IMR-90 (cell line): ENCODE results near the gene TNPO2. TPM values are rescaled to one million over a fixed set of nuclear protein-coding genes. Genes with fewer than 3 reads are reported as not detected.

Source experiments
- ATAC-seq: fragments of 200-7000 bp; cut with Tn5 transposase; 2 replicates; pipeline ENCODE4 v1.9.1; 2020; ENCODE audit warnings: low read depth, mild to moderate bottlenecking, moderate library complexity
- BruUV-seq: library from RNA; stranded (reverse); fragments of 400-500 nt; replicated peaks from 2 replicates; lab custom pipeline; 2021; lab: Mats Ljungman, UMichigan
- CTCF ChIA-PET: fragments of 300-600 bp; formaldehyde crosslinking; extraction: SDS; loops from one replicate; lab custom pipeline; 2021; ENCODE audit warnings: antibody characterized with exemption; lab: Yijun Ruan, JAX
- POLR2A ChIA-PET: fragments of 300-600 bp; sonication (Branson Sonifier 250); formaldehyde crosslinking; loops from one replicate; lab custom pipeline; 2022; ENCODE audit warnings: antibody characterized with exemption; ENCODE audit not compliant: unreplicated experiment; lab: Charles Lee
- DNase-seq: peaks from one replicate; pipeline ENCODE4 v3.0.0; 2013
- H2AFZ ChIP-seq: replicated peaks from 2 replicates; pipeline ENCODE3; 2013; ENCODE audit warnings: low read length, mild to moderate bottlenecking; ENCODE audit not compliant: poor library complexity
- H2AK5ac ChIP-seq: 2 replicates; pipeline ENCODE4 v1.6.1; 2013; ENCODE audit warnings: low read depth, low read length, inconsistent platforms
- H2AK9ac ChIP-seq: replicated peaks from 2 replicates; pipeline ENCODE3; 2013; ENCODE audit warnings: mild to moderate bottlenecking, low read depth, low read length, moderate library complexity; ENCODE audit not compliant: poor library complexity
- H2BK120ac ChIP-seq: 2 replicates; pipeline ENCODE4 v1.6.1; 2013; ENCODE audit warnings: low read depth, low read length, inconsistent platforms
- H2BK15ac ChIP-seq: 3 replicates; pipeline ENCODE4 v1.6.1; 2013; ENCODE audit warnings: low read depth, low read length, inconsistent platforms
- H2BK20ac ChIP-seq: 2 replicates; pipeline ENCODE4 v1.6.1; 2013; ENCODE audit warnings: low read depth, mild to moderate bottlenecking, inconsistent platforms, low read length, moderate library complexity
- H2BK5ac ChIP-seq: 2 replicates; pipeline ENCODE4 v1.6.1; 2013; ENCODE audit warnings: mild to moderate bottlenecking, low read depth, low read length, inconsistent platforms; ENCODE audit not compliant: poor library complexity, severe bottlenecking
- H3K14ac ChIP-seq: replicated peaks from 2 replicates; pipeline ENCODE4 v1.6.1; 2013; ENCODE audit warnings: low read depth, low read length, inconsistent platforms
- H3K18ac ChIP-seq: 2 replicates; pipeline ENCODE4 v1.6.1; 2013; ENCODE audit warnings: low read depth, low read length, control low read depth
- H3K23ac ChIP-seq: 2 replicates; pipeline ENCODE4 v1.6.1; 2013; ENCODE audit warnings: low read depth, low read length, inconsistent platforms
- H3K27ac ChIP-seq: 2 replicates; pipeline ENCODE4 v1.5.1; 2013; ENCODE audit warnings: mild to moderate bottlenecking, control low read depth, low read length; ENCODE audit not compliant: insufficient read depth
- H3K27me3 ChIP-seq: 2 replicates; pipeline ENCODE4 v1.6.1; 2013; ENCODE audit warnings: low read length; ENCODE audit not compliant: control insufficient read depth, insufficient read depth
- H3K36me3 ChIP-seq: 2 replicates; pipeline ENCODE4 v1.6.1; 2013; ENCODE audit warnings: low read length, mixed read lengths; ENCODE audit not compliant: control insufficient read depth, insufficient read depth
- H3K4ac ChIP-seq: 2 replicates; pipeline ENCODE4 v1.6.1; 2013; ENCODE audit warnings: low read depth, low read length, inconsistent platforms
- H3K4me1 ChIP-seq: 2 replicates; pipeline ENCODE4 v1.6.1; 2013; ENCODE audit warnings: low read length, mixed read lengths; ENCODE audit not compliant: control insufficient read depth, insufficient read depth
- H3K4me2 ChIP-seq: 2 replicates; pipeline ENCODE4 v1.6.1; 2013; ENCODE audit warnings: low read depth, mild to moderate bottlenecking, control low read depth, low read length, moderate library complexity
- H3K4me3 ChIP-seq: 2 replicates; pipeline ENCODE4 v1.5.1; 2013; ENCODE audit warnings: low read depth, mild to moderate bottlenecking, control low read depth, low read length, moderate library complexity; ENCODE audit not compliant: insufficient read depth
- H3K56ac ChIP-seq: 2 replicates; pipeline ENCODE4 v1.6.1; 2013; ENCODE audit warnings: low read length, inconsistent platforms; ENCODE audit not compliant: insufficient read depth; ENCODE audit errors: extremely low read depth
- H3K79me1 ChIP-seq, 2 experiments: 2 replicates each; pipeline ENCODE4 v1.6.1; 2013; ENCODE audit warnings: low read length in 2 of 2, inconsistent platforms in 1 of 2, low read depth in 1 of 2
- H3K9ac ChIP-seq: 2 replicates; pipeline ENCODE4 v1.6.1; 2013; ENCODE audit warnings: low read depth, low read length, control low read depth
- H3K9me1 ChIP-seq: 2 replicates; pipeline ENCODE4 v1.6.1; 2013; ENCODE audit warnings: low read length, inconsistent platforms; ENCODE audit not compliant: insufficient read depth
- H3K9me3 ChIP-seq: 2 replicates; pipeline ENCODE4 v1.6.1; 2013; ENCODE audit warnings: low read length; ENCODE audit not compliant: control insufficient read depth, insufficient read depth
- H4K20me1 ChIP-seq: 2 replicates; pipeline ENCODE4 v1.6.1; 2013; ENCODE audit warnings: low read length, inconsistent platforms; ENCODE audit not compliant: insufficient read depth
- H4K5ac ChIP-seq: 2 replicates; pipeline ENCODE4 v1.6.1; 2013; ENCODE audit warnings: mild to moderate bottlenecking, low read depth, low read length, control low read depth
- H4K8ac ChIP-seq, 2 experiments: 2 replicates each; pipeline ENCODE4 v1.6.1; 2013; ENCODE audit warnings: low read depth in 2 of 2, low read length in 2 of 2, control low read depth in 1 of 2, inconsistent platforms in 1 of 2
- H4K91ac ChIP-seq: 2 replicates; pipeline ENCODE4 v1.6.1; 2013; ENCODE audit warnings: low read depth, low read length, inconsistent platforms; ENCODE audit not compliant: insufficient read depth
- BHLHE40 ChIP-seq: fragments of 150-350 bp; IDR thresholded peaks from 2 replicates; pipeline ENCODE4 v1.6.1; 2016; ENCODE audit warnings: mild to moderate bottlenecking, low read depth, low read length
- CEBPB ChIP-seq: IDR thresholded peaks from 2 replicates; pipeline ENCODE4 v1.6.1; 2012; ENCODE audit warnings: low read depth, low read length, improper control_type of control experiment
- CHD1 ChIP-seq: IDR thresholded peaks from 2 replicates; pipeline ENCODE4 v1.6.1; 2012; ENCODE audit warnings: low read depth, low read length, improper control_type of control experiment
- MXI1 ChIP-seq: IDR thresholded peaks from 2 replicates; pipeline ENCODE4 v1.6.1; 2012; ENCODE audit warnings: low read depth, mild to moderate bottlenecking, low read length, moderate library complexity, borderline replicate concordance
- POLR2A ChIP-seq: IDR thresholded peaks from 2 replicates; pipeline ENCODE4 v1.6.1; 2012; ENCODE audit warnings: mild to moderate bottlenecking, low read depth, low read length
- RAD21 ChIP-seq: IDR thresholded peaks from 2 replicates; pipeline ENCODE4 v1.6.1; 2012; ENCODE audit warnings: low read length, improper control_type of control experiment
- RCOR1 ChIP-seq: IDR thresholded peaks from 2 replicates; pipeline ENCODE4 v1.6.1; 2012; ENCODE audit warnings: mild to moderate bottlenecking, low read length, improper control_type of control experiment; ENCODE audit not compliant: insufficient replicate concordance
- WGBS, 2 experiments: methylation state at CpG; one replicate each; pipeline versions ENCODE4 v1.1.5 to v1.1.7; 2013; ENCODE audit warnings: missing lambda C conversion rate in 2 of 2; ENCODE audit not compliant: insufficient read length in 1 of 2; ENCODE audit errors: extremely low coverage in 2 of 2; 5-methylcytosine and 5-hydroxymethylcytosine counted together
- dilution Hi-C: fragments of 300-500 bp; cut with HindIII; formaldehyde crosslinking; loops from one replicate; pipeline ENCODE4 v1.14.3; 2018; ENCODE audit warnings: low sequenced_read_pairs; ENCODE audit not compliant: unreplicated experiment
- in situ Hi-C: fragments of 300-500 bp; cut with MboI; formaldehyde crosslinking; loops from 3 replicates; pipeline ENCODE4 v1.14.3; 2019; ENCODE audit warnings: low sequenced_read_pairs, inconsistent platforms, mixed read lengths
- intact Hi-C: fragments of 100-400 bp; cut with micrococcal nuclease; formaldehyde crosslinking; loops from 2 replicates; pipeline ENCODE4 v1.10.0; 2022
- polyA plus RNA-seq, 3 experiments: library from polyadenylated mRNA; depleted of rRNA; stranded (reverse); fragments of >200 nt; gene quantifications; 2 replicates each; pipeline ENCODE4 v1.2.3, GENCODE V29; 2012; ENCODE audit warnings: low replicate concordance in 1 of 3
- total RNA-seq: library from RNA; depleted of rRNA; stranded (reverse); fragments of >200 nt; gene quantifications from 2 replicates; pipeline ENCODE4 v1.2.3, GENCODE V29; 2012

The TNPO2 gene
- total and polyA plus RNA-seq, 2 of the 4 experiments (the other 2 are of a cell fraction): 36.0 to 77.2 TPM

DNA sequence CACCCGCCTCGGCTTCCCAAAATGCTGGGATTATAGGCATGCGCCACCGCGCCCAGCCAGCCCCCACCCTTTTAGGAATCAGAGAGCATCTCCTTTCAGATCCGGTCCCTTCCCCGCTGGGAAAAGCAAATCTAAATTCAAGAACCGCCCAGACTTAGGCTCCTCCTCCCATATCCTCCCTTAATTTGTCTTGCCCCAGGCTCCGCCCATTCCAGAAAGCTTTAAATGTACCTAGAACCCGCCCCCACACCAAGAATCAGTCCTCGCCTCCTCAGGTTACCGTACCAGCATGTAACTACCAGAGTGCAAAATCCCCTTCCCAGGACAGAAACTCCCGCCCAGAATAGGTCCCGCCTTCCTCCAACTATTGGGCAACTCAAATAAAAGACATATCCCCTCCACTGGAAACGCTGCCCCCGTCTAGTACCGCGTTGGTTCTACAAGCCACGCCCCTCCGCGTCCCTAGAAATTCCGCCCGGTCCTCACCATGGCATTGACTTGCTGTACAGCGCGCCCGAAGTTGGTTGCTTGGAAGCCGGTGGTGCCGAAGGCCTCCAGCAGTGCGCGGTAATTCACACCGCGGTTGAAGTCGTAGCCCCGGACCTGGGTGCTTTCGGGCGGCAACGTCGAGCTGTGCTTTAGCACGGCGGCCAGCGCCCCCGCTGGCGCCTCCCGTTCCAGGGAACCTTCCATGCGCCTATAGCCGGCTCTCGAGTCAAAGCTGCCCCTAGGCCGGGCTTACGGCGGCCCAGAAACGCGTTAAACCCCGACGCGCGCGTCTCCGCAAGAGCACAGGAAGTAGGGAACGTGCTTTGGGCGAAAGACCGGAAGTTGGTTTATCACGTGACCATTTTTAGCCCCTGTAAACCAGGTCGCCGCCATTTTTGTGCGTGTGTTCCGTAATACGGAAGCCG lies 42.4 kb downstream of the TNPO2 start, which contains the start of gene DHPS (continued):
- no peak for TF ChIP-seq RCOR1
- TF ChIP-seq RAD21: no peak
- TF ChIP-seq BHLHE40: peak; percentile 79

- peaks cover 13 to 34% of the 10 kb centered on the region in 2 experiments for H3K79me1 ChIP-seq
- H4K8ac ChIP-seq: no peak overlapping the region
- in situ Hi-C loops (no loop called here), dilution Hi-C loops (no loop called here), intact Hi-C loops (no loop called here)
- H3K4me1 ChIP-seq: no peaks in the 10 kb centered on the region
- H2AK5ac ChIP-seq: 0 out of 2 replicates have a peak overlapping the region, but pooled peaks have one; percentile 1
- BruUV-seq: no TSS peak
- peaks cover 39% of the 10 kb centered on the region for H3K36me3 ChIP-seq
- no peak overlapping the region for H3K18ac ChIP-seq
- H3K4me2 ChIP-seq: no peak overlapping the region
- CTCF ChIA-PET: no interaction called here
- no peaks in the 10 kb centered on the region for H3K27me3 ChIP-seq
- peaks cover 15% of the 10 kb centered on the region for H4K20me1 ChIP-seq
- no peak overlapping the region for H4K5ac ChIP-seq
- no peak overlapping the region for H3K9ac ChIP-seq
- no peak overlapping the region for H3K14ac ChIP-seq
- H3K9me1 ChIP-seq: peaks cover 7% of the 10 kb centered on the region; the same call in 1 of the 2 replicates
- no peak overlapping the region for H2AFZ ChIP-seq
- no peak overlapping the region for H3K27ac ChIP-seq
- WGBS, 2 experiments: 100% methylated on average over 6 of the region's 9 CpGs; no CpG with 5 or more reads in 1 of the 2 experiments
- no peak overlapping the region for H3K4ac ChIP-seq
- POLR2A ChIA-PET: no interaction called here
- no peaks in the 10 kb centered on the region for H3K9me3 ChIP-seq
- no peak overlapping the region for H2BK20ac ChIP-seq
- H3K56ac ChIP-seq: no peak overlapping the region
- H3K23ac ChIP-seq: 0 out of 2 replicates have a peak overlapping the region, but pooled peaks have one; percentile 24
- H2BK5ac ChIP-seq: no peak overlapping the region
- no peak overlapping the region for H2AK9ac ChIP-seq
- no peak overlapping the region for H2BK15ac ChIP-seq
- no peak overlapping the region for H2BK120ac ChIP-seq
- TF ChIP-seq POLR2A (no peak), CEBPB (no peak), CHD1 (no peak), MXI1 (no peak), RCOR1 (no peak)
- DNase-seq: no peak
- ATAC-seq: no peak
- H3K4me3 ChIP-seq: no peak overlapping the region
- no peak overlapping the region for H4K91ac ChIP-seq
Observed at GRCh38 chr19:12680034-12680433, 43.7 kb downstream of the TNPO2 start.
